Pons (tissue), 1 donor: Measurements from ENCODE around the gene OR4E1.
A peak's percentile ranks its signal among the peaks of the same experiment; 100 is the strongest.
"Not testable (repeated sequence)": the region's sequence is repeated elsewhere in the genome, so short reads cannot be mapped to it uniquely, and the experiment has no call there.

Source experiments
- DNase-seq: peaks from one replicate; pipeline ENCODE4 v3.0.0-alpha.2; 2016; ENCODE audit warnings: low spot score

OR4E1 gene

GRCh38 chr14:21673718-21674117, at the start of gene OR4E1:
TSS of gene OR4E1 (minus strand) at chr14:21673818. CDS start at chr14:21670935, 2,883 bp downstream.
- DNase-seq, result no peak

GRCh38 chr14:21721504-21721903, 47.9 kb upstream of the OR4E1 start:
- no peak for DNase-seq

- no peak for DNase-seq
These were observed 46.2 kb upstream of the OR4E1 start for GRCh38 chr14:21719841-21720240.

GRCh38 chr14:21714318-21714929, 40.8 kb upstream of the OR4E1 start:
- DNase-seq, result no peak

GRCh38 chr14:21712036-21712435, 38.4 kb upstream of the OR4E1 start:
- no peak for DNase-seq

GRCh38 chr14:21711360-21711961, 37.8 kb upstream of the OR4E1 start:
- DNase-seq, result peak; percentile 46

- DNase-seq, result no peak
These were observed 30.7 kb upstream of the OR4E1 start for GRCh38 chr14:21704338-21704737.

- DNase-seq, result no peak
These were observed 30.0 kb upstream of the OR4E1 start for GRCh38 chr14:21703357-21704326.

GRCh38 chr14:21702316-21702715, 28.7 kb upstream of the OR4E1 start:
- no peak for DNase-seq

- no peak for DNase-seq
These were observed 25.9 kb upstream of the OR4E1 start for GRCh38 chr14:21699551-21699950.

- not testable (repeated sequence) for DNase-seq
These were observed 24.9 kb upstream of the OR4E1 start for GRCh38 chr14:21698538-21698937.

GRCh38 chr14:21697662-21698061, 24.0 kb upstream of the OR4E1 start:
- not testable (repeated sequence) for DNase-seq

- DNase-seq, result no peak
These were observed 20.8 kb upstream of the OR4E1 start for GRCh38 chr14:21694425-21694824.

GRCh38 chr14:21686468-21686867, 12.8 kb upstream of the OR4E1 start:
- DNase-seq, result no peak

GRCh38 chr14:21680072-21680471, 6.5 kb upstream of the OR4E1 start:
- no peak for DNase-seq

- no peak for DNase-seq
These were observed 1.9 kb upstream of the OR4E1 start for GRCh38 chr14:21675566-21675965.

- no peak for DNase-seq
These were observed 1.5 kb downstream of the OR4E1 start for GRCh38 chr14:21672116-21672515.

GRCh38 chr14:21671371-21671770, 2.2 kb downstream of the OR4E1 start:
- DNase-seq, result no peak

- DNase-seq, result no peak
These were observed 4.3 kb downstream of the OR4E1 start for GRCh38 chr14:21669284-21669683.

- DNase-seq, result no peak
These were observed 5.2 kb downstream of the OR4E1 start for GRCh38 chr14:21668377-21668776.

- DNase-seq, result no peak
These were observed 16.6 kb downstream of the OR4E1 start for GRCh38 chr14:21656980-21657379.

GRCh38 chr14:21654215-21654614, 19.4 kb downstream of the OR4E1 start:
- DNase-seq, result no peak

GRCh38 chr14:21653331-21653885, 20.2 kb downstream of the OR4E1 start, which contains the start of gene OR4E2:
TSS of gene OR4E2 (plus strand) at chr14:21653835. CDS start at chr14:21665083, 11,248 bp downstream.
- no peak for DNase-seq
